Measurements from ENCODE around the gene MED15.

Gene MED15

DNA sequence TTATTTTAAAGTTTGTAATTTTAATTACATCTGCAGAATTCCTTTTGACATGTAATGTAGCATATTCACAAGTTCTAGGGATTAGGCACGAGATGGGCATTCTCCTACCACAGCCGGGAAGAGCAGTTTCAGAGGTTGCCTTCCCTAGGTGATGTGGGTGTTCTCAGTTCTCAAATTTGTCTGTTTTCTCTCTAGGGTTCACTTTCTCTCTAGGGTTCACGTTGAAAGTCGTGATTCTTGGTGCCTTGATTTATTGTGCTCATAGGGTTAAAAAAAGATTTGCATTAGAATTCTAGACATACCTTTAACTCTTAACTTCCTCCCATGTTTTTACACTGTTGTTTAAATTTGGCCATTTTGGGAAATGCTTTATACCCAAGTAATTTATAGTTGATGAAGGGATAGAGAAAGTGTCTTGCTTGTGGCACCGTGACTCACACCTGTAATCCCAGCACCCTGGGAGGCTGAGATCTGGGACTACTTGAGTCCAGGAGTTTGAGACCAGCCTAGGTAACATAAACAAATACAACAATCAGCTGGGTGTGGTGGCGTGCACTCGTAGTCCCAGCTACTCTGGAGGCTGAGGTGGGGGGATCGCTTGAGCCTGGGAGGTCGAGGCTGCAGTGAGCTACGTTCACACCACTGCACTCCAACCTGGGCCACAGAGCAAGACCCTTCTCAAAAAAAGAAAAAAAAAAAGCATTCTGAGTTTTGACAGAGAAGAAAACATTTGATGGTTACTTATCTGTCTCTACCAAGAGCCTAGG, 3.6 kb downstream of the MED15 start:
- DNase-seq = no peak

DNA sequence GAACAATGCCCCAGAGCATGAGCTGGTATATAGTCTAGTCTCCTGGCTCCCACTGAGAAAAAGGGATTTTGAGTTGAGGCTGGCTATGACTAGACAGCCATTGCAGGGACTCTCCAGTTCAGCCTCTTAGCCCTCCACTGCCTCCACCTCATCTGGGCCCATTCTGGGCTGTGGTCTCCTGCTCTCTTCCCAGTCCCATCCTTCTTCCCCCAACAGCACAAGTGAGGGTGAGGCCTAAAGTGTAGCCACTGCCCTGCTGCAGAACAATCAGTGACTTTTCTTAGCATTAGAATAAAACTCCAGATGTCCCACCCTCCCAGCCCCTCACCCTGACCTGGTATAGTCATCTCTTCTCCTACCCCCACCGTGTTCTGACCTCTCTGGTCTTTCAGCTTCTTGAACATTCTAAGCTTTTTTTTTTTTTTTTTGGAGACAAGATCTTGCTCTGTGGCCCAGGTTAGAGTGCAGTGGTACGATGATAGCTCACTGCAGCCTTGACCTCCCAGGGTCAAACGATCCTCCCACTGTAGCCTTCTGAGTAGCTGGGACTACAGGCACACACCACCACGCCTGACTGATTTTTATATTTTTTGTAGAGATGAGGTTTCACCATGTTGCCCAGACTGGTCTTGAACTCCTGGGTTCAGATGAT, 4.3 kb downstream of the MED15 start:
- no peak for DNase-seq

DNA sequence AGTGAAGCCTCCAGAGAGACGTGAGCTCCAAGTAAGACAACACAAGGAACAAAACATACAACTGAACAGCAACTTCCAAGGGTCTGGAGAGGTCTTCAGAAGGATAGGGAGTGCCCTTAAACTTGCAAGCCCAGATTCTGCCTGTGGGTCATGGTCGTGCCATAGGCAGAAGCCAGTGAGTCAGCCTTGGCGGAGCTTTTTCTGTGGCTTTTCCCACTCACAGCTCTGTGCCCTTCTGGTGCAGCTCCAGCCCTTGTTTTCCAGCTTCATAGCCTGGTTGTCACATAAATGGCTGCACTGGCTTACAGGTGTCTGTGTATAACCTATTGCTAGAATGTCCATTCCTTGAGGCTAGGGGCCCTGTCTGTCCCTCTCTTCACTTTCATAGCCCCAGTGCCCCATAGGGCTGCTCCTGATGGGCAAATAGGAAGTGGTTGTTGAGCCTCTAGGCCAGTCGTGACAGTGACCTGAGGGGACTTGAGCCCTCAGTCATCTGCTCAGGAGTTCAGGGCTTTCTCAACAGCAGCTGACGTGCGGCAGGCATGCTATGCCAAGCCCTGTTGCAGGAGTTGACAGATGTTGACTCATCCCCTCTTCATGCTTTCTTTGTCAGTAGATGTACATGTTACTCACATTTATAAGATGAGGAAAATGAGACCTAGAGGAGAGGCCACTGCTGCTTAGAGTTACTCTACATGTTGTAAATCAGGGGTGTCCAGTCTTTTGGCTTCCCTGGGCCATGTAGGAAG, 7.4 kb downstream of the MED15 start:
- no peak for DNase-seq

DNA sequence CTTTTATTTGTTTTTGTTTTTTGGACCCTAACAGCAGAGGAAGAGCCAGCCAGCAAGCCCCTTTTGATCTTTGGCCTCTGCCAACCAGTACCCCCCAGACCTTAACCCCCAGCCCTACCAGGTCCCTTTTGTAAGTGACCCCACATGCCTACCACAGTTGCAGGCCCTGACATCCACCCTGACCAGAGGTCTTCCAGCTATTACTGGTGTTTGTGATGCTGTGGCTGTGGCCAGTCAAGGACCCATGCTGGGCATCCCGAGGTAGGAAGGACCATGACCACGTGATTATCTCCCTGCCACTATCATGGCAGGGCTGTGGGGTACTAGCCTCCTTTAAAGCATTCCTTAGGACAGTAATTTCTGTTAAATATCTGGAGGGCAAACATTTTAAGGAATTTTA, 9.0 kb downstream of the MED15 start:
- no peak for DNase-seq

DNA sequence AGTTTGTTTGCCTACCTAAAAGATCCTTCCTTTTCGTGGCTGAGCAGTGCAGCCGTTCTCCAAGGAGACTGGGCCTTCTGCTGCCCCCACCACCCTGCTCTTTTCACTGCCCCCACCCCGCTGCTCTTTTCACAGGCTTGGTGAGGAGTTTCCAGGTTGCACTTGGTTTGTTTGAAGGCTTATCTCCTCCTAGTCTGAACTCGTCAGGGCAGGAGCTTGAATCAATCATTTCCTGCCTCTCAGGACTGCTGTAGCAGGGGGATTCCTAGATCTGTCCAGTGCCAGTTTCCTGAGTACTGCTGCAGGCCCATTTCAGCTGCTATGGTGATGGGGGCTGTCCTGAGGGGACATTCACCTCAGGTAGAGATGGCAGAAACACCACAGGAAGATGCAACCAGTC, 10.0 kb downstream of the MED15 start:
- no peak for DNase-seq

DNA sequence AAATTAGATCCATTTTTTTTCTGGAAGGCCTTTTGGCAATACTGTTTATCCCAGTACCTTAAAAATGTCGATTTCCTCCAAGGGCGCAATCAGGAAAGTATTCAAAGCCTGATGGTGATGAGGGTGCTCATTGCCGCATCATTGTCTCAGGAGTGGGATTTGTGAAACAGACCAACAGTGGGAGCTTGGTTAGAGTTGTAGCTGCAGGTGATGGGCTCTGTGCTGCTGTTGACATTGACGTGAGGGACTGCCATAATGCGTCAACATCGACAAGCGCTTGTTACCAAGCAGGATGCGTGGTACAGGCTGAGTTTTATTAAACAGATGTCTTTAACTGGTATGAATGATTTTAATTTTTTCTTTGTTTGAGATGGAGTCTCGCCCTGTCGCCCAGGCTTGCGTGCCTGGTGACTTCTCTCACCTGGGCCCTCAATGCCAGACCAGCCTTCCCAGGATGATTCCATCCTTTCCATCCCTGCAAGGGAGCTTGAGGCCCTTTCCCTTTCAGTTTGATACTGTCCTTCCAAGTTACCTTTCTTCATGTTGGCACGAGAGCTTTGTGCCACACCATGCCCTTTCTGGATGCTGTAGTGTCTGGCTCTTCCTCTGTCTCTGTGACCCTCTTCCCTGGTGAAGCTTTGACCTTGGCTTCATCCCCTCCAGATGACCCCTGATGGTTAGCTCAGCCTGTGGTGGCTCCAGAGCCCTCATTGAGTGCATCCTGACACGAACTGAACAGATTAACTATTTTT, 10.6 kb downstream of the MED15 start:
- DNase-seq = no peak

DNA sequence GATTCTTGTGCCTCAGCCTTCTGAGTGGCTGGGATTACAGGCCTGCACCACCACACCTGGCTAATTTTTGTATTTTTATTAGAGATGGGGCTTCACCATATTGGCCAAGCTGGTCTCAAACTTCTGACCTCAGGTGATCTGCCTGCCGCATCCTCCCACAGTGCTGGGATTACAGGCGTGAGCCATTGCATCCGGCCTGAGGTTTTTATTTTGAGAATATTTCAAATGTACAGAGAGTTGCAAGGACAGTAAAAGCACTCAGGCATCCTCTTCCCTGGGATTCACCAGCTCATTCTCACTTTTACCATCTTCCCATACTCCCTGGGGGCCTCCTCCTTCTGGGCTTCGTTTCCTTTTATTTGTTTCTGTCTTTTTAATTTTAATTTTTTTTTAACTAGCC, 12.1 kb downstream of the MED15 start:
- no peak for DNase-seq

DNA sequence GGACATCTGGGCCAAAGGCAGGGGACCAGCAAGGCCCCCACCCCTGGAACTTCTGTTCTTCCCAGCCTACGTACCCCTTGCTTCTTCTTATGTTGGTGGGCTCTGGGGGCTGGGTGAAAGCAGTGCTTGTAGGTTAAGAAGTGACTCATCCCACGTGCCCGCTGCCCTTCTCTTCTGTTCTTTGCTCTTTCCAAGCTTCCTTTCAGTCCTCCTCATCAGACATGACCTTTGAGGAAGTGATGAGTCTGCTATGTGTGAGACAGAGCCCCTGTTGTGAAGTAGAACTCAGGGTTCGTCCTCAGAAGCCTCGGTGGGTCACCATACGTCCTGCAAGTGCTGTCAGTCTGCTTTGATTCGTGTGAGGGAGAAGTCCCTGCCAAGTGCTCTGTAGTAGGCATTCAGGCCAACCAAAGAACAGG, 12.7 kb downstream of the MED15 start:
- no peak for DNase-seq

DNA sequence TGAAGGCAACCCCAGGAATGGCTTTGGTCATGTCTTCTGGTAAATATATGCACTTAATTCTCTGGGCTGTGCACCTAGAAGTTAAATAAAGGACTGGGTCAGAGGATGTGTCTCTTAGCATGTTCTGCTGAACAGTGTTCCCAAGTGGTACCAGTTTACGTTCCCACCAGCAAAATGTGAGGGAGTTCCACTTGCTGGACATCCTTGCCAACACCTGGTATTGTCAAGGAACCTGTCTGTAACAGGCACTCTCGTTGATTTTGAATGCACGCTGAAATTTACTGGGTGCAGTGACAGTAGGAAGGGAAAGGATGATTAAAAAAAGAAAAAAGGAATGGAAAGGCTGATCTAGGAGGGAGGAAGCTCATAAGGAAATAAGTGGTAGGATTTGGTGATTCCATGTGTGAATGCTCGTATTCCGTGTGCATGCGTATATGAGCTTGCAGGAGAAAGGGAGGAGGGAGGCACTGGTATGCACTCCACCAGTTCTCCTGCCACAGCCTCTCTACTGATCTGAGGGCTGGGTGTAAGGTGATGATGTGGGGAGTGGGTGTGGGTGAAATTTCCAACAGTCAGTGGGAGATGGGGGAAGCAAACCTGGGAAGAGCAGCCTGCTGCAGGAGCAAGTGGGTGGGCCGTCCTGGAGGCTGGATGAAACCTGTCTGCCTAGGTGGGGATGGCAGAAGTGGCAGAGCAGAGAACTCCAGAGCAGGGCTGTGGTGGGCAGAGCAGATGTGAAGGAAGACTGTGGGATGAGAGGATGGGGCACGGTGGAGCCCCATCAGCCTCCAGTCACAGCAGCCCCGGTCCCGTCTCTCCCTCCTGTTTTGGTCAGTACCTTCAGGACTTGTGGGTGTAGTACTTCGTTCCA, 15.0 kb downstream of the MED15 start:
- DNase-seq = no peak

DNA sequence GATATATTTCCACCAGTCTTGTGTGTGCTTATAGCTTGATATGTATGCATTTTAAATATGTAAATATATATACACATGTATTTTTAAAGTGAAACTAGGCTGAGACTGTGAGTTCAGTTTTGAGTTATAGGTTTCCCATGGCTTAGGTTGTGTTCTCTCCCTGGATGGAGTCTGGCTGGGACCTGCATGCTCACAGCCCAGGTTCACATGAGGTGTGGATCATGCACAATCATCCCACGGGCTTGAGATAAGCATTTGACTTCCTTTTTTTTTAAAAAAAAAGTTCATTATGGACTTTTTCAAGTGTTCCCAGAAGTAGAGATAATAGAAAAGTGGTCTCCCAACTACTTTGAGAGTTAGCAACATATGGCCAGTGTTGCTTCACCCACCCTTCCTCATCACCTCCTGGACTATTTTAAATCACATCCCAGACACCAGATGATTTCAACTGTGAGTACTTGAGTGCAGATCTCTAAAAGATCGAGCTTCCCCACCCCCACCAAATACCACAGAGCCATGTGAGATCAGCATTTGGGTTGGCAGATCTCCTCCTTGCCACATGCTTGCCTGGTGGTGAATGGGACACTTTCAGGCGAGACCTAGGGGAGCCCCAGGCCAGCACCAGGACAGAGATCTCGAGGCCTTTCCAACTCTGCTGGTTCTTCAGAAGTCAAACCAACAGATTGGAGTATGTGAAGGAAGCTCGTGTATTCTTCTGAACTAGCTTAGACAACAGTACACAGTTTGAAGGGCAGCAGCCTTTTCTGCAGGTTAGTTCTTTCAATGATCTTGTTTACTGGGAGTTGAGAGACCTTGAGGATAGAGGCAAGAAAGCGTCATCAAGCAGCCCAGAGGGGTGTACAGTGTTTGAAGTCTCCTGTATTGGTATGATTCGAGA, 15.9 kb downstream of the MED15 start:
- DNase-seq = no peak

DNA sequence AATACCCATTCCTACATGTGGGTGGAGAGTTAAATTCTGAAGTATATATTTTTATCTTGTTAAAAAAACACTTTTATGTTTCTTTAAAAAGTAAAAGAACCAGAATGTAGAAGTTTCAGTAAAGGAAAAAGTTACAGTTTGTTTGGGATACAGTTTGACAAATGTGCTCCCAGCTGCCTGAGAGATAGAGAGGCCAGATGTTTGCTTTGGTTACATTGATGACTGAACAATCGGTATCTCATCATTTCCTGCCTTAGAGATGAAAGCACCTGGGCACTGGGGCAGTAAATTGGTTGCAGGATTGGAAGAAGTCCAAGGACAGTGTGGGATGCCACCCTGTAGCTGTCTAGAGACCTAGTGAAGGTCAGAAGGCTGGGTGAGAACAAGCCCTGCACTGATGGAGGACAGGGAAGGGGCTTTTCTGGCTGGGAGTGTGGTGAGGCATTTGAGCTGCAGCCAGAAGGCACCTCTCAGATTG, 16.6 kb downstream of the MED15 start:
- DNase-seq = no peak

DNA sequence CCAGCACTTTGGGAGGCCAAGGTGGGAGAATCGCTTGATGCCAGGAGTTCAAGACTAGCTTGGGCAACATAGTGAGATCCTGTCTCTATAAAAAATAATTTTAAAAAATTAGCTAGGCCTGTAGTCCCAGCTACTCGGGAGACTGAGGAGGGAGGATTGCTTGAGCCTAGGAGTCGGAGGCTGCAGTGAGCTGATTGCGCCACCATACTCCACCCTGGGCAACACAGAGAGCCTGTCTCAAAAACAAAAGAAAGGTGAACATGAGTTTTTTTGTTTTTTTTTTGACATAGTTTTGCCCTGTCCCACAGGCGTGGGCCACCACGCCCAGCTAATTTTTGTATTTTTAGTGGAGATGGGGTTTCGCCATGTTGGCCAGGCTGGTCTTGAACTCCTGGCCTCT, 17.6 kb downstream of the MED15 start:
- no peak for DNase-seq

DNA sequence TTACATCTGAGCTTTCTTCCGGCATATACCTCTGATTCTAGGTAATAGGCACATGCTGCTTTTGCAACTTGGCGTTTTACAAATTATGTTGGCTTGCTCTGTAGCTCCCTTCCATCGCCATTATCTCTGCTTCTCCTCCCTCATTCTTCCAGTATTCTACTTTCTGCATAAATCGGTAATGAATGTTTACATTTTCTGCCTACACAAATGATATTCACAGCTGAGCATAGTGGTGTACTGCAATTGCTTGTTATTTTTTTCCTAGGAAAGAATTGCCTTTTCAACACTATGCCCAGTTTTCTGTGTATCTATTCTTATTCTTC, 18.9 kb downstream of the MED15 start:
- no peak for DNase-seq

DNA sequence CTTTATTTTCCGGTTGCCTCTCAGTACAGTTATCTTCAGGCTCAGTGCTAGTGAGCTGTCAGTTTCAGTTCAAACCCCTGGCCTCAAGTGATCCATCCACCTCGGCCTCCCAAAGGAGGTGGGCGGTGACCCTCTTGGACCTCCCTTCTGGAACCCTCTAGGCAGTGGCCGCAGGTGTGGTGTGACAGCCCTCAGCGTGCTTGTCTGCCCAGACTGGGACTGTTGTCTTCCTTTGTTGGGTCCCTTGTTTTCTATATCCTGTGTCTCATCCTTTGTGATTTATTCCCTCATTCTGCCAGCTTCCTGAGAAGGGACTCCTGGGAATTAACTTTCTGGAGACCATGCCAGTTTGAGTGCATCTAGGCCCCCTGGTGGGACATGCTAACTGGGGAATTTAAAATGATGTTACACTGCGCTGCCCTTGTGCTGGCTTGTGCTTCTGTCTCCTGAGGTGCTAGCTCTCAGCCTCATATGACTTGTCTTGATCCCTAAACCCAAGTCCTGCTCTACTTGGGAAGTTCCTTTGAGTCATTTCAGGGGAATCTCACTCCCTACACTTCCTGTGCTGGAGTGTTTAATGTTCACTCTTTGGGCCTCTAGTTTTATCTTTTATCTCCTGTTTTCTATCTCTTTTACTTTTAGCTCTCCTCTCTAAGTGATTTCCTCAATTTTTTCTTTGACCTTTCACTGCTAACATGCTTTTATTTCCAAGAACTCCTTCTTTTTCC, 19.4 kb downstream of the MED15 start:
- DNase-seq = no peak

DNA sequence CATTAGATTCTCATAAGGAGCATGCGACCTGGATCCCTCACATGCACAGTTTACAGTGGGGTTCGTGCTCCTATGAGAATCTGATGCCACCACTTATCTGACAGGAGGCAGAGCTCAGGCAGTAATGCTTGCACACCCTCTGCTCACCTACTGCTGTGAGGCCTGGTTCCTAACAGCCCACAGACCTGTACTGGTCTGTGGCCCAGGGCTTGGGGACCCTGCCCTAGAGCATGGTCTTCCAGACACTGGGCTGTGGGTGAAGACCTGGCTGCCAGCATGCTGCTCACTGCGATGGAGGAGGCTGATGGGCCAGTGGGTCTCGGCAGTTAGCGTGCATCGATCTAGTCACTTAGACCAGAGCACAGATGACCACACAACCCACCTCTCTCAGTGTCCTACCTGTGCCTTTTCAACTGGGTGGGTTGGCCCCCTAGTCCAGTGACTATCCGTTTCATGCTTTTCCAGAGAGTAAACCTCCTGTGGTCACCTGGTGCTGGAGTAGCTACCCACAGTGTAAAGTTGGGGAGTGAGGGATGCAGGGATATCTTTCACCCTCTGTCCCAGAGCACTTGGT, 21.1 kb downstream of the MED15 start:
- no peak for DNase-seq

DNA sequence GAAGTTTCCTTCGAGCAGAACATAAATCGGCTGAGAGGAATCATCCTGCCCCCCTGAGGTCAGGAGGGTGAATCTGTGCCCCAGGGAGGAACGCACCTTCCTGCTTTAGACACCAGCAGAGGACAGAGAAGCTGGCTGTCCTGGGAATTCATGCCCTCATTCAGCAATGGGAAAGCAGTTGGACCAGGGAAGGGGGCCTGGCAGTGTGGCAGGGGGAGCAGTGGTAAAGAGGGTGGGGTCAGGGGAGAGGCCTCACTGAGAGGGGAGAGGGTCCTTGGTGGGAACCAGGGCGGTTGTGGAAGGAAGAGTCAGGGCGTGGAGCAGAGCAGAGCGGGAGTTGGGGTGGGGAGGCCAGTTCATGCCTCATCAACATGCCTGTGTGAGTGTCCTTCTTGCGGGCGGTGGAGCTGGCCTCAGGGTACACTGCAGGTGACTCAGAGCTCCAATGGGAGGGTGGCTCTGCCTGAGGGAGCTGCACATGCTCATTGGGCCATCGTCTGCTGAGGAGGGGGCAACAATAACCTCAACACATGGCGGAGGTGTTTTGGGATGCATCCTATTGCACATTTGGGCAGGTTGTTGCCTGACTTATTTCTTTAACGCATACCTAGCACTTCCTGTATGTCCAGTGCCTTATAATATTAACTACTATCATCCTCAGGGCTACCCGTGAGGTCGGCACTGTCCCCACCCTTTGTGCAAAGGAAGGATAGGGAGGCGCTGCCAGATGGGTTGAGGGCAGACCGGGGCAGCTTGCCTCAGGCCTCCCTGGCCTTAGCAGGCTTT, 23.2 kb downstream of the MED15 start:
- DNase-seq = no peak

DNA sequence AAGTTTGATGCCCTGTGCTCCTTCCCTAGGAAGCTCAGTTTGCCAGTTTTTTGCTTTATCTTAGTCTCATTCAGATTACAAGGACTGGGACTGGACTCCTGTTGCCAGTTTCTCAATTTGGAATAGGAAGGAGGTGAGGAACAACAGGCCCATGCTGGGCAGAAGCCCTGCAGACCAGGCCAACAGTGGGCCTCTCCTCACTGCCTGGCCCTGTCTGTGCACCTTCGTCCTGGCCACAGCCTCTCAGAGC, 23.7 kb downstream of the MED15 start:
- DNase-seq = no peak

DNA sequence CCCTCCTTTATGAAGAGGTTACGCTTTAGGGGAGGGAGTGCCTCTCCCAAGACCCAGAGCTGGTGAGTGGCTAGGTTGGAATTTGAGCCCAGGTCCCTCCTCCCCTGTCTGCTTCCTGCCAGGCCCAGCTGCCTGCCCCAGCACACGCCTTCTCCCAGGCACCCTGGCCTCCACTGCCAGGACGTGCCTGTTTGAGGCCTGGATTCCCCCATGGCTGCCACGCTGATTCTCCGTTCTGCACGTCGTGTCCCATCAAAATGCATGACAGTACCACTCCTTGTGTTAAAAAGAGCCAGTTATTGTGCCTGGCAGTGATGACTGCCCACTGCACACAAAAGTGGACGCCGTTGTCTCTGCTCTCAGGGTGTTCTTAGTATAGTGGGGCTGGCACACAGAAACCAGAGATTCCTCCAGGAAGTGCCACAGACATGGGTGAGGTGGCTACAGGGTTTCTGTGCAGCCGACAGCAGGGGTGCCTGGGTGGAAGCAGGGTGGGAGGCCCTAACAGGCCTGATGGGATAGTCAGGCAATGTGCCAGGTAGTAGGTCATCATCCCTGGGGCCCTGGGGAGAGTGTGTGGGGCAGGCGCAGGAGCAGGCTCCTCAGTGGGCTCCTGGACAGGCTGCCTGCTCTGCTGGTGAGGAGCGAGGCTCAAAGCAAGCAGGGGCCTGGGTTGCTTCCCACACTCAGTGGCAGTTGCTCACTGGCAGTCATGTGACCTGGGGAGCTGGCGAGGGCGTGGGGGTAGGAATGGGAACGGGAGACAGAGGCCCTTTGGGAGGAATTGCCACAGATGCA, 24.2 kb downstream of the MED15 start:
- DNase-seq = no peak

Measured in NCI-H1417 treated with DMSO at 0.1 percent for 48 hours (cell line).